Activated T-cell treated with anti-CD3 and anti-CD28 coated beads for 24 hours (primary cell): ENCODE data around the gene IPO11.

Source experiments
- DNase-seq: peaks from one replicate; pipeline ENCODE4 v3.0.0-alpha.2; 2020; ENCODE audit warnings: low read depth

IPO11 gene

DNA sequence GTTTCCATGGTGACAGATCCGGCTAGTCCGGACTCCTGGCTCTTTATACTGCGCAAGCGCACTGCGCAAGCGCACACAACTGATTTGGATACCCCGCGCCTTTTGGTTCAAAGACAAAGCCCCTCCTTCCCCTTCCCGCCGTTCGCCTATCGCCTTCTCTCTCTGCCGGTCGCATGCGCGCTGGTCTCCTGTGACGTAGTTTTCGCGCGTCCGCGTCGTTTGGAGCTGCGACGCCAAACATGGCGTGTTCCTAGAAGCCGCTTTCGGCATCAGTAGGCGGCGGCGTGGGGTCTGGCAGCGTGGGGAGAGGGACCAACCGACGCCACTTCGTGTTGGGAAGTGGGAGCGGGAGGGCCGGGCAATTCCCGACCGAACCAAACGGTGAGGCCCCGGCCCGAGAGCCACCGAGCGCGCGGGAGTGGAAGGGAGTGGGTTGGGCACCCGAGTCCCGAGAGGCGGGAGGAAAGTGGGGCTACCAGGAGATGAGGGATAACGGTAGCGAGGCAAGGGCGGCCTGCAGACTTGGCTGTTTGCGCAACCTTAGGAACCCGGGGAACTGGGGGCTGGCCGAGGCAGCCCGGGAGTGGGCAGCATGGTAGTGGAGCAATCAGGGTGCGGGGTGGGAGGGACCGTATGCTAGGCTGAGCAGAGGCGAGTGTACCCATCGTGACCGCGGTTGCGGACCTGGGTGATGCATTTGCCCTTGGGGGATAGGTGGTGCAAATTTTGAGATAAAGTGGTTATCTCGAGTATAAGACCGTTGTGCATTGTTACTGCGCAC lies at the start of gene IPO11:
Gene IPO11, plus strand, starts transcription at position 215 of the 781 bp plus-strand sequence. CDS start 24,517 bp downstream, outside the sequence.
- DNase-seq: peak; percentile 98

- no peak for DNase-seq
Measured at GRCh38 chr5:62369039-62369438, 43.5 kb upstream of the IPO11 start.

GRCh38 chr5:62371409-62371808 lies 41.2 kb upstream of the IPO11 start:
- no peak for DNase-seq

DNA sequence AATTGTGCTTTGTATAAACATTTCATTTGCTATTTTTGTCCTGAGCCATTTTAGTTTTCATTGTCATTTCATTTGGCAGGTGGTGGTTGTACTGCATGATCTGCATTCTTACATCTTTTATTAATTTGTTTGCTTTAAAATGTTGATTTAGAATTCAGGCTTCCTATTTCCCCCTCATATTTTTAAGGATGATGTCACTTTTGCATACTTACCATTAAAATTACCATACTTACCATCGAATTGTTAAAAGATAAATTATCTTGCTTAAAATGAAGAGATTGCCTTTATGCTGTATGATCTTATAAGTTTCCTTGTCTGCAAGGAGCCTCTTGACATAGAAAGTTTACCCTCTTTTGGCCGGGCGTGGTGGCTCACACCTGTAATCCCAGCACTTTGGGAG lies 40.0 kb upstream of the IPO11 start:
- no peak for DNase-seq

DNA sequence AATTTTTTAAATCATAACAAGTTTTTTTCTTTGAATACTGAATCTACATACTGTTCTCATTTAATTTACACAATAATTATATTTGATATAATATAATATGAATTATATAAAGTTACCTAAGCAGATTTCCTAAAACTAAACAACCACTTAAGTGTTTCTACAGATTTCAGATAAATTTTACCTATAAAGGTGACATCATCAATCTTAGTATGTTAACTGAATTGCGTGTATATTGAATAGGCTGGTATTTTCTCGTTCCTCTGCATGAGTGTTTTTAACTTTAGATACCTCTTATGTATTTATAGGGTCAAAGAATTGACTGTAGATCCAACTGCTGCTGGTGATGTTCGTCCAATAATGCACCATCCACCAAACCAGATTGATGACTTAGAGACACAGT lies 39.2 kb upstream of the IPO11 start:
- DNase-seq: no peak

- no peak for DNase-seq
Measured at GRCh38 chr5:62374090-62374489, 38.5 kb upstream of the IPO11 start.

GRCh38 chr5:62375627-62376026 lies 36.9 kb upstream of the IPO11 start:
- DNase-seq: no peak

DNA sequence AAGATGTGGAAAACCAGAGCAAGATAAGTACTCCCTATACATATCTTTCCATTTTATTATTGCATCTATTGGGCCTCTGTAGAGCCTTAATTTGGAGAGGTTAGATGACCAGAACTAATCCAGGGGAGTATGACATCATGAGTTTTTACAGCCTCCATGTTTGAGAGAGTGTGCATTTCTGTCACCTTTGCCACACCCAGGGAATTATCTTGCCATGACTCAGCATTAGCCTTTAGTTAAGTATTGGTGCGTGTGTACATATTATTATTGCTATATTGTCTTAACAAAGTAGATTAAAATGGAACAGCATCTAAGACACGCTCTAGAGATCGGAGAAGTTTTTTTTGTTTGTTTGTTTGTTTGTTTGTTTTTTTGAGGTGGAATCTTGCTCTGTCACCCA lies 36.5 kb upstream of the IPO11 start:
- no peak for DNase-seq

DNA sequence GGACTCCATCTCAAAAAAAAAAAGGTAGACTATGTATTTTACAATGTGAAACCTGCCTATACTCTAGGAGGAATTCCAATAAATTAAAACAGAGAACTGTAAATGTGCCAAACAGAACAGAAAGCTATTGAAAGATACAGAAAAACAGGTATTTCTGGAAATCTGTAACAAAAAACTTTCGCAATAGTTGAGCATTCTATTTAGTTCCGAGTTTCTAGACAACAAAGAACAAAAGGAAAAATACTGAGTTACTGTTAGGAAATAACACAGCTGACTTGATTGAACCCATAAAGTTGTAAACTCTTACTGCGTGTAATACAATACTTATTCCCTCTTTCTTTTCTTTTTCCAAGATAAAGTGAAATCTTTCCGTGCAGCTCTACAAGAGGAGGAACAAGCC lies 27.4 kb upstream of the IPO11 start:
- DNase-seq: no peak

- DNase-seq: no peak
Measured at GRCh38 chr5:62385816-62386400, 26.7 kb upstream of the IPO11 start.

DNA sequence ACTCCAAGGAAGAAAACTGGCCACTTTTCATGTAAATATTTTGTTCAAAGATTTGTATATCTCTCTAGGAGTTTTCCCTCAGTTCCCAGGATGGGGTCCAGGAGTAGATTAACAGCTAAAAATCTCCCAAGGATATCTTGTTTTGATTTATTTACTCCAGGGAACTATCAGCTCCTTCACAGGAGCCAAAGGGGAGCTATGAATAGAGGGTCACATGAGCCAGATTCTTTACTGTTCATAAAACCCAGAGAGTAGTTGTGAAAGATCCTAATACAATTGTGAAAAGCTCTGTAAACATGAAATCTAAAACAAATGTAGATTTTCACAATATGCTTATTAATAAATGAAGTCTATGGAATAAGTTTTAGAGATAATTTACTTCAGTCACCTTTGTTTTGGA lies 25.7 kb upstream of the IPO11 start:
- no peak for DNase-seq

GRCh38 chr5:62395210-62395950 lies 17.2 kb upstream of the IPO11 start:
- DNase-seq: no peak

- peak; percentile 90 for DNase-seq
Measured at GRCh38 chr5:62403411-62404250, 8.9 kb upstream of the IPO11 start, which contains the start of gene DIMT1. Gene DIMT1 (minus strand): TSS chr5:62403905. CDS start chr5:62403772, 133 bp downstream.

- DNase-seq: no peak
Measured at GRCh38 chr5:62413711-62414110, 1.1 kb downstream of the IPO11 start.

DNA sequence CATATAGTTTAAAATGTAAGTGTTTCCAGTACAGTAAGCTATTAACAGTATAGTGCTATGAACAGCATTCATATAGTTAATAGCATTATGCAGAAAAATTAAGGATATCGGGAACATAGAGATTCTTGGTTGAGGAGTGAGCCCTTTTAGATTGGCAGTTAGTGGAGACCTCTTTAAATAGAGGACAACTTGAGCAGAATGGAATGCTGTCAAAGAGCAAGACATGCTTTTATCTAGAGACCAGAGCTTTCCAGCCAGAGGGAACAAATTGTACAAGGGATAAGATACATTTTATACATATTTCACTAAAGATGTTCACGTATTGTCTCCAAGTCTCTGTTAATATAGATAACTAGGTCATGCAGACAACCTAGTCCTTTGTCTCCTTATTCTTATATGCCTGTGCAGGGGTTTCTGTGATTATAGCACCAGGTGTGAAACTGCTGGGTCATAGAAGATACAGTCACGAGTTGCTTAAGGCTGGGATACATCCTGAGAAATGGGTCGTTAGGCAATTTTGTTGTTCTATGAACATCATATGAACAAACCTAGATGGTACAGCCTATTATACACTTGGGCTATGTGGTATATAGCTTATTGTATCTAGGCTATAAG lies 6.0 kb downstream of the IPO11 start:
- DNase-seq: no peak

GRCh38 chr5:62419609-62420008 lies 7.0 kb downstream of the IPO11 start:
- DNase-seq: no peak

- DNase-seq: no peak
Measured at GRCh38 chr5:62421414-62421813, 8.9 kb downstream of the IPO11 start.

DNA sequence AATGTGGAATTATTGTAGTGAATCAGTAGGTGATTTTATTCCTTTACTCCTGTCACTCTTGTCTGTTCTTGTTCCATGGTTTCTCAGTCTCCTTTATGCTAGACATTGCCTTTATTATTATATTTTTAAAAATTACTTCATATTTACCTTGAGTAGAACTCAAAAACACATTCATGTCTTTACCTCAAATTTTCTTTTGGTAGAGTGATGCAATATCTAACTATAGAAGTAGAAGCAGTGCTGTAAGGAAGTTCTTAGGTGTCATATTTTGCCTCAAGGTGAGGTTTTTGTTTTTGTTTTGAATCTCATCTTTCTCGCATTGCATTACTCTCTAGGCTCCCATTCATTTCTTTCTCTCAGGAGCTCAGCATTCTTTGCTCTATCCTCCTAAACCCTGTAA lies 12.2 kb downstream of the IPO11 start:
- no peak for DNase-seq

DNA sequence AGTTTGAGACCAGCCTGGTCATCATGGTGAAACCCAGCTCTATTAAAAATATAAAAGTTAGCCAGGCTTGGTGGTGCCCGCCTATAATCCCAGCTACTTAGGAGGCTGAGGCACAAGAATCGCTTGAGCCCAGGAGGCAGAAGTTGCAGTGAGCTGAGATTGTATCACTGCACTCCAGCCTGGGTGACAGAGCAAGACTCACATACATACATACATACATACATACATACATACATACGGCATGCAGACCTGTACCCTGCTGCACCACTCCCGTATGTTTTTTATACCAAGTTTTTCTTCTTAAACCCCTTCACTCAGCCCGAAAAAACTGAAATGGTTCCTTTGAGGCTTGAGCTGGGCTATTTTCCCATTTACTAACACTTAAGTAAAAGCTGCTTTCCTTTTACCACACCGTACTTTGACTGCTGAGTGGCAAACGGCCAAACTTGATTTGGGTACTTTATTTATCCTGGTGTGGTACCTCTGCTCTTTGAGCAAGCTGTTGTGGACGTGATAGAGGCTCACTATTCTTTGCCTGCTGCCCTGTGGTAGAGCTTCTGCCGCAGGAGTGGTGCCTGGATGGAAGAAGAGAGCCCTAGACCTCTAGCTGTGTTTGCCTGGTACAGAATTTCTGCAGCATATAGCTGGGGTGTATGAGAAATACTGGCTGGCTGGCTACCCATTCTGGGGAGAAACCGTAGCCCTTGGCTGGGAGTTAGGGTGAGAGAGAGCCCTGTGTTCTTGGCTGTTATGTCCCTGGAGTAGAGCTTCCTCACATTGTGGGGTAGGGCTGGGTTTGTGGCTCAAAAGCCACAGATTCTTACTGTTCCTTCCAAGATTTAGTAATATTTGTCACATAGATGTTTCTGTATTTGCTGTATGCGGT lies 19.4 kb downstream of the IPO11 start:
- no peak for DNase-seq

DNA sequence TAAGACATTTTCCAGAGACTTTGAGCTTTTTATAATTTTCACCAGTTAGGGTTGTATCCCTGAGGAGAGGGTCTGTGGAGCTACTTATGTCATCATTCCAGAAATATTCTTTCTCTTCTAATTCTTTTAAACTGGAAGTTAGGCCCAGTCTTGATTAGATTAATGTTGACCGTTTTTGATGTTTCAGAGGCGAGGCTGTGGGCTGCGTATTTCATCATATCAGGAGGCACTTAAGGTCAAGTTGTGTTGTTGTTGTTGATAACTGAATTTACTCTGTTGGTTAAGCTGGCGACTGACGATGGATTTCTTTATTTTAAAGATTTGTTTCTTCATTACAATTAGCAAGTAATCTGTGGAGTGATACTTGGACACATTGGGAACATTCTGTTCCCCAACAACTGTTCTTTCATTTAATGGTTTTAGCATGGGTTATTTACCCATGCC lies 20.1 kb downstream of the IPO11 start:
- no peak for DNase-seq

- DNase-seq: no peak
Measured at GRCh38 chr5:62448528-62448927, 36.0 kb downstream of the IPO11 start.
